Type B pancreatic cell (in vitro differentiated cells): ENCODE data around the gene KCNG2. TPM values are rescaled to one million over a fixed set of nuclear protein-coding genes. Genes with fewer than 3 reads are reported as not detected.

Source experiments
- DNase-seq: peaks from one replicate; pipeline ENCODE4 v3.0.0; 2021; ENCODE audit warnings: mixed read lengths; ENCODE audit not compliant: unreplicated experiment; ENCODE audit errors: extremely low spot score
- H3K27ac Mint-ChIP-seq: 2 replicates; pipeline ENCODE4 v1.8.0; 2021; ENCODE audit warnings: mild to moderate bottlenecking, mixed read lengths
- H3K27me3 Mint-ChIP-seq: 2 replicates; pipeline ENCODE4 v1.8.0; 2021; ENCODE audit warnings: mixed read lengths
- H3K36me3 Mint-ChIP-seq: 2 replicates; pipeline ENCODE4 v1.8.0; 2021; ENCODE audit warnings: mixed read lengths
- H3K4me1 Mint-ChIP-seq: one replicate; pipeline ENCODE4 v1.8.0; 2021; ENCODE audit warnings: mixed read lengths; ENCODE audit not compliant: unreplicated experiment
- H3K4me3 Mint-ChIP-seq: 2 replicates; pipeline ENCODE4 v1.8.0; 2021; ENCODE audit warnings: mild to moderate bottlenecking, mixed read lengths
- H3K9me3 Mint-ChIP-seq: 2 replicates; pipeline ENCODE4 v1.8.0; 2021; ENCODE audit warnings: mixed read lengths
- CTCF ChIP-seq: fragments of 200-600 bp; sonication (generic); conservative IDR thresholded peaks from 2 replicates; pipeline ENCODE4 v1.5.0; 2021; ENCODE audit warnings: antibody characterized with exemption, mild to moderate bottlenecking
- total RNA-seq: library from RNA; stranded (reverse); gene quantifications from 2 replicates; pipeline ENCODE4 v1.2.1, GENCODE V29; 2021; ENCODE audit warnings: low replicate concordance

KCNG2 gene
- total RNA-seq, 1 donor from 2014 or later = 0.29 TPM

- no peak overlapping the region for H3K4me3 Mint-ChIP-seq
- no peak for TF ChIP-seq CTCF
- peaks cover 11% of the 10 kb centered on the region for H3K27me3 Mint-ChIP-seq
- DNase-seq = no peak
- no peaks in the 10 kb centered on the region for H3K36me3 Mint-ChIP-seq
- no peaks in the 10 kb centered on the region for H3K9me3 Mint-ChIP-seq
- no peak overlapping the region for H3K27ac Mint-ChIP-seq
- no peaks in the 10 kb centered on the region for H3K4me1 Mint-ChIP-seq
These were observed 81.1 kb downstream of the KCNG2 start for GRCh38 chr18:79878741-79879378.

GRCh38 chr18:79879566-79879965, 81.8 kb downstream of the KCNG2 start:
- TF ChIP-seq CTCF = no peak
- Mint-ChIP-seq H3K4me3 (no peak overlapping the region), H3K27me3 (peaks cover 8% of the 10 kb centered on the region)

GRCh38 chr18:79881695-79882094, 84.0 kb downstream of the KCNG2 start:
- peaks cover 4% of the 10 kb centered on the region for H3K27me3 Mint-ChIP-seq

More at GRCh38 chr18:79879566-79879965, 81.8 kb downstream of the KCNG2 start:
- no peak overlapping the region for H3K27ac Mint-ChIP-seq
- no peaks in the 10 kb centered on the region for H3K36me3 Mint-ChIP-seq
- H3K9me3 Mint-ChIP-seq = no peaks in the 10 kb centered on the region
- no peaks in the 10 kb centered on the region for H3K4me1 Mint-ChIP-seq
- no peak for DNase-seq

GRCh38 chr18:79882522-79883241, 84.9 kb downstream of the KCNG2 start:
- no peaks in the 10 kb centered on the region for H3K4me1 Mint-ChIP-seq
- no peaks in the 10 kb centered on the region for H3K9me3 Mint-ChIP-seq
- no peaks in the 10 kb centered on the region for H3K27me3 Mint-ChIP-seq
- no peaks in the 10 kb centered on the region for H3K36me3 Mint-ChIP-seq
- no peak for TF ChIP-seq CTCF
- no peak for DNase-seq
- H3K4me3 Mint-ChIP-seq = no peak overlapping the region
- no peak overlapping the region for H3K27ac Mint-ChIP-seq

More at GRCh38 chr18:79881695-79882094, 84.0 kb downstream of the KCNG2 start:
- no peak for TF ChIP-seq CTCF
- no peak overlapping the region for H3K4me3 Mint-ChIP-seq
- DNase-seq = no peak
- no peaks in the 10 kb centered on the region for H3K4me1 Mint-ChIP-seq
- H3K36me3 Mint-ChIP-seq = no peaks in the 10 kb centered on the region
- no peak overlapping the region for H3K27ac Mint-ChIP-seq
- no peaks in the 10 kb centered on the region for H3K9me3 Mint-ChIP-seq

GRCh38 chr18:79883461-79884293, 85.9 kb downstream of the KCNG2 start:
- H3K27me3 Mint-ChIP-seq = no peaks in the 10 kb centered on the region
- no peaks in the 10 kb centered on the region for H3K36me3 Mint-ChIP-seq
- H3K27ac Mint-ChIP-seq = no peak overlapping the region
- H3K4me3 Mint-ChIP-seq = no peak overlapping the region
- no peaks in the 10 kb centered on the region for H3K4me1 Mint-ChIP-seq
- no peaks in the 10 kb centered on the region for H3K9me3 Mint-ChIP-seq
- TF ChIP-seq CTCF = no peak
- DNase-seq = no peak
